HepG2 (cell line): ENCODE results near the gene GRK6. TPM values are rescaled to one million over a fixed set of nuclear protein-coding genes. Genes with fewer than 3 reads are reported as not detected.

Source experiments
- ATRX ChIP-seq: sonication (generic); formaldehyde crosslinking; IDR thresholded peaks from 2 replicates; pipeline ENCODE4 v1.4.0; 2020; ENCODE audit warnings: missing genetic modification reagents, borderline replicate concordance
- BHLHE40 ChIP-seq: IDR thresholded peaks from 2 replicates; pipeline ENCODE4 v1.6.1; 2011; ENCODE audit warnings: low read length, improper control_type of control experiment
- DMAP1 ChIP-seq: IDR thresholded peaks from 2 replicates; pipeline ENCODE4 v1.6.1; 2016
- EEA1 ChIP-seq: sonication (generic); formaldehyde crosslinking; IDR thresholded peaks from 2 replicates; pipeline ENCODE4 v1.5.1; 2020; ENCODE audit warnings: mild to moderate bottlenecking, missing genetic modification reagents, borderline replicate concordance
- GZF1 ChIP-seq: sonication (generic); formaldehyde crosslinking; IDR thresholded peaks from 2 replicates; pipeline ENCODE4 v1.5.1; 2020; ENCODE audit warnings: mild to moderate bottlenecking, missing genetic modification reagents
- KAT2B ChIP-seq: fragments of 150-350 bp; IDR thresholded peaks from 2 replicates; pipeline ENCODE4 v1.6.1; 2014; ENCODE audit warnings: low read depth, low read length, borderline replicate concordance
- MBD4 ChIP-seq: IDR thresholded peaks from 2 replicates; pipeline ENCODE4 v1.6.1; 2012; ENCODE audit warnings: low read length, inconsistent platforms, borderline replicate concordance
- MBNL3 ChIP-seq: fragments of 250-450 bp; sonication (Bioruptor Pico); conservative IDR thresholded peaks from 2 replicates; pipeline ENCODE4 v1.8.0; 2022; ENCODE audit warnings: mild to moderate bottlenecking, inconsistent platforms
- MIXL1 ChIP-seq: IDR thresholded peaks from 2 replicates; pipeline ENCODE4 v1.6.1; 2016
- NFKB2 ChIP-seq: sonication (generic); formaldehyde crosslinking; IDR thresholded peaks from 2 replicates; pipeline ENCODE4 v1.4.0; 2020; ENCODE audit warnings: missing genetic modification reagents, borderline replicate concordance
- RARA ChIP-seq: IDR thresholded peaks from 2 replicates; pipeline ENCODE4 v1.6.1; 2016; ENCODE audit warnings: missing genetic modification reagents, missing compliant biosample characterization
- SALL1 ChIP-seq: sonication (generic); formaldehyde crosslinking; IDR thresholded peaks from 2 replicates; pipeline ENCODE4 v1.8.0; 2022; ENCODE audit warnings: mild to moderate bottlenecking, missing genetic modification reagents
- SMAD9 ChIP-seq: sonication (generic); formaldehyde crosslinking; IDR thresholded peaks from 2 replicates; pipeline ENCODE4 v1.5.1; 2020; ENCODE audit warnings: mild to moderate bottlenecking, missing genetic modification reagents
- SMARCC2 ChIP-seq: fragments of 450-650 bp; IDR thresholded peaks from 2 replicates; pipeline ENCODE4 v1.6.1; 2017; ENCODE audit warnings: antibody characterized with exemption, mild to moderate bottlenecking
- SRSF9 ChIP-seq: fragments of 200-400 bp; formaldehyde crosslinking; IDR thresholded peaks from 2 replicates; pipeline ENCODE4 v1.6.1; 2018; ENCODE audit warnings: borderline replicate concordance, mild to moderate bottlenecking, low read depth, low read length; ENCODE audit not compliant: insufficient read depth, poor library complexity, severe bottlenecking
- ZFYVE20 ChIP-seq: sonication (generic); formaldehyde crosslinking; IDR thresholded peaks from 2 replicates; pipeline ENCODE4 v1.8.0; 2023; ENCODE audit warnings: low read depth, mild to moderate bottlenecking, moderate library complexity, missing genetic modification reagents, borderline replicate concordance
- ZNF44 ChIP-seq: sonication (generic); formaldehyde crosslinking; IDR thresholded peaks from 2 replicates; pipeline ENCODE4 v1.5.1; 2020; ENCODE audit warnings: mild to moderate bottlenecking, missing genetic modification reagents
- ZNF563 ChIP-seq: sonication (generic); formaldehyde crosslinking; IDR thresholded peaks from 2 replicates; pipeline ENCODE4 v1.8.0; 2022; ENCODE audit warnings: mild to moderate bottlenecking, moderate library complexity, missing genetic modification reagents
- ZNF781 ChIP-seq: sonication (generic); formaldehyde crosslinking; IDR thresholded peaks from 2 replicates; pipeline ENCODE4 v1.5.1; 2020; ENCODE audit warnings: borderline replicate concordance, mild to moderate bottlenecking, missing genetic modification reagents; ENCODE audit errors: not compliant biosample characterization
- polyA plus RNA-seq, 8 experiments: library from polyadenylated mRNA; depleted of rRNA in 3 of 8; stranded (reverse) in 7 of 8; unstranded in 1 of 8; fragments of >200 nt; fragmentation: Illumina TruSeq in 4 of 8; extraction: Trizol in 4 of 8; gene quantifications; 2 replicates each; pipeline versions ENCODE4 v1.2.1 to v1.2.3, GENCODE V29; 2011 to 2016; ENCODE audit warnings: low read depth in 4 of 8, missing spikeins in 1 of 8, mixed read lengths in 1 of 8; ENCODE audit not compliant: insufficient read depth in 1 of 8
- total RNA-seq, 5 experiments: library from RNA; depleted of rRNA; stranded (reverse); fragments of >200 nt; fragmentation: Illumina TruSeq; extraction: Trizol; gene quantifications; 2 replicates each; pipeline ENCODE4 v1.2.3, GENCODE V29; 2016; ENCODE audit warnings: low read depth in 1 of 5
- TF ChIP-seq, protein P1 (sequence below): sonication (generic); formaldehyde crosslinking; IDR thresholded peaks from 2 replicates; pipeline ENCODE4 v1.5.0; 2020; ENCODE audit warnings: mild to moderate bottlenecking, low read depth, missing genetic modification reagents, borderline replicate concordance
- TF ChIP-seq, protein P2 (sequence below): sonication (generic); formaldehyde crosslinking; IDR thresholded peaks from 2 replicates; pipeline ENCODE4 v1.4.0; 2020; ENCODE audit warnings: missing genetic modification reagents, mild to moderate bottlenecking, borderline replicate concordance
- TF ChIP-seq, protein P3 (sequence below): sonication (generic); formaldehyde crosslinking; IDR thresholded peaks from 2 replicates; pipeline ENCODE4 v1.4.0; 2020; ENCODE audit warnings: missing genetic modification reagents

GRK6 gene
- total and polyA plus RNA-seq, 2 of the 13 experiments (the other 11 are each of a cell fraction or from before 2014, with no cell fraction given): 13.2 to 19.9 TPM

DNA sequence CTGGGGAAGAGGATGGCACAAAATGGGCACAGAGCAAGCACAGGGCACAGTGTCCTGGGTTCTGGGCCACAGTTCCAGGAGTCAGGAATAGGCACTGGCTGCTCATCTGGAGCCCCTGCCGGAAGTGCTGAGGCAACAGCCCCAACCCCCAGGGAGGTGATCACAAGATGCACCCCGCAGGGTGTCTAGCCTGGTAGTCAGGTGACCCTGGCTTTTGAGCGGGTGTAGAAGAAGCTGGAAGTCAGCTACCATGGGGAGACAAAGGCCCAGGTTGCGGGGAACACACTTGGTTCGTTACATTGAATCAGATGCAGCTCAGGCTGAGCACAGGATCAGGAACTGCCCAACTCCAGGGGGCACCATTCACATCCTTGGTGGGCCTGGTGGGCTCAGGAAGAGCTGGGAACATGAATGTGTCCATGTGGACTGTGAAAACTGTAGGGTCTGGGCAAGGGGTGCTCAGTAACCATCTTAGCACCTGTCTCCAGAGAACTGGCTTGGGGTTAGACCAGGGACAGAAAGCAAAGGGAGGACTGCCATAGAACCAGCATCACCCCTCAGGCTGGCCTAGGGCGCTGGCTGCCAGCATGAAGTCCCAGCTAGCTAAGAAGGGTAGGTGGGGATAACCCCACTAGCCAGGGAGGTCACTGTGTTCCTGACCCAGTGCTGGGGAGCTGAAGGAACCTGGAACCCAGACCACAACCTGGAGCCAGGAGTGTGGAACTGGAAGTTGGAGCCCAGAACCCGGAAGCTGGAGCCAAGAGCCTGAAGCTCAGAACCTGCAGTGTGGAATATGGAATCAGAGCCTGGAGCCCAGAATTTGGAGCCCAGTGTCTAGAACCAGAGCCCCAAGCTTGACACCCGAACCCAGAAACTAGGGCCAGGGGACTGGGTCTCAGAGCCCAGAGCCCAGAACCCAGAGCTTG, 48.4 kb upstream of the GRK6 start (continued):
- no peak for TF ChIP-seq MBD4
- TF ChIP-seq ZNF781: no peak
- TF ChIP-seq ZFYVE20 (CRISPR knock-in tag): no peak
- TF ChIP-seq SMAD9 (CRISPR knock-in tag): no peak
- TF ChIP-seq SRSF9: no peak
- no peak for TF ChIP-seq ZNF563 (CRISPR knock-in tag)
- TF ChIP-seq BHLHE40: no peak
- TF ChIP-seq, protein P1, sequence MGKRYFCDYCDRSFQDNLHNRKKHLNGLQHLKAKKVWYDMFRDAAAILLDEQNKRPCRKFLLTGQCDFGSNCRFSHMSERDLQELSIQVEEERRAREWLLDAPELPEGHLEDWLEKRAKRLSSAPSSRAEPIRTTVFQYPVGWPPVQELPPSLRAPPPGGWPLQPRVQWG: no peak
- TF ChIP-seq NFKB2 (CRISPR knock-in tag): 0 out of 2 replicates have a peak, but pooled peaks have one; percentile 2
- TF ChIP-seq MBNL3: no peak
- no peak for TF ChIP-seq ZNF44 (CRISPR knock-in tag)
- no peak for TF ChIP-seq GZF1 (CRISPR knock-in tag)
- no peak for TF ChIP-seq EEA1 (CRISPR knock-in tag)
- TF ChIP-seq SMARCC2: no peak
- TF ChIP-seq ATRX (CRISPR knock-in tag): no peak
- no peak for TF ChIP-seq KAT2B
- TF ChIP-seq, protein P2, sequence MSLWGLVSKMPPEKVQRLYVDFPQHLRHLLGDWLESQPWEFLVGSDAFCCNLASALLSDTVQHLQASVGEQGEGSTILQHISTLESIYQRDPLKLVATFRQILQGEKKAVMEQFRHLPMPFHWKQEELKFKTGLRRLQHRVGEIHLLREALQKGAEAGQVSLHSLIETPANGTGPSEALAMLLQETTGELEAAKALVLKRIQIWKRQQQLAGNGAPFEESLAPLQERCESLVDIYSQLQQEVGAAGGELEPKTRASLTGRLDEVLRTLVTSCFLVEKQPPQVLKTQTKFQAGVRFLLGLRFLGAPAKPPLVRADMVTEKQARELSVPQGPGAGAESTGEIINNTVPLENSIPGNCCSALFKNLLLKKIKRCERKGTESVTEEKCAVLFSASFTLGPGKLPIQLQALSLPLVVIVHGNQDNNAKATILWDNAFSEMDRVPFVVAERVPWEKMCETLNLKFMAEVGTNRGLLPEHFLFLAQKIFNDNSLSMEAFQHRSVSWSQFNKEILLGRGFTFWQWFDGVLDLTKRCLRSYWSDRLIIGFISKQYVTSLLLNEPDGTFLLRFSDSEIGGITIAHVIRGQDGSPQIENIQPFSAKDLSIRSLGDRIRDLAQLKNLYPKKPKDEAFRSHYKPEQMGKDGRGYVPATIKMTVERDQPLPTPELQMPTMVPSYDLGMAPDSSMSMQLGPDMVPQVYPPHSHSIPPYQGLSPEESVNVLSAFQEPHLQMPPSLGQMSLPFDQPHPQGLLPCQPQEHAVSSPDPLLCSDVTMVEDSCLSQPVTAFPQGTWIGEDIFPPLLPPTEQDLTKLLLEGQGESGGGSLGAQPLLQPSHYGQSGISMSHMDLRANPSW (CRISPR knock-in tag): no peak
- TF ChIP-seq SALL1 (CRISPR knock-in tag): no peak
- no peak for TF ChIP-seq RARA (CRISPR knock-in tag)
- TF ChIP-seq, protein P3, sequence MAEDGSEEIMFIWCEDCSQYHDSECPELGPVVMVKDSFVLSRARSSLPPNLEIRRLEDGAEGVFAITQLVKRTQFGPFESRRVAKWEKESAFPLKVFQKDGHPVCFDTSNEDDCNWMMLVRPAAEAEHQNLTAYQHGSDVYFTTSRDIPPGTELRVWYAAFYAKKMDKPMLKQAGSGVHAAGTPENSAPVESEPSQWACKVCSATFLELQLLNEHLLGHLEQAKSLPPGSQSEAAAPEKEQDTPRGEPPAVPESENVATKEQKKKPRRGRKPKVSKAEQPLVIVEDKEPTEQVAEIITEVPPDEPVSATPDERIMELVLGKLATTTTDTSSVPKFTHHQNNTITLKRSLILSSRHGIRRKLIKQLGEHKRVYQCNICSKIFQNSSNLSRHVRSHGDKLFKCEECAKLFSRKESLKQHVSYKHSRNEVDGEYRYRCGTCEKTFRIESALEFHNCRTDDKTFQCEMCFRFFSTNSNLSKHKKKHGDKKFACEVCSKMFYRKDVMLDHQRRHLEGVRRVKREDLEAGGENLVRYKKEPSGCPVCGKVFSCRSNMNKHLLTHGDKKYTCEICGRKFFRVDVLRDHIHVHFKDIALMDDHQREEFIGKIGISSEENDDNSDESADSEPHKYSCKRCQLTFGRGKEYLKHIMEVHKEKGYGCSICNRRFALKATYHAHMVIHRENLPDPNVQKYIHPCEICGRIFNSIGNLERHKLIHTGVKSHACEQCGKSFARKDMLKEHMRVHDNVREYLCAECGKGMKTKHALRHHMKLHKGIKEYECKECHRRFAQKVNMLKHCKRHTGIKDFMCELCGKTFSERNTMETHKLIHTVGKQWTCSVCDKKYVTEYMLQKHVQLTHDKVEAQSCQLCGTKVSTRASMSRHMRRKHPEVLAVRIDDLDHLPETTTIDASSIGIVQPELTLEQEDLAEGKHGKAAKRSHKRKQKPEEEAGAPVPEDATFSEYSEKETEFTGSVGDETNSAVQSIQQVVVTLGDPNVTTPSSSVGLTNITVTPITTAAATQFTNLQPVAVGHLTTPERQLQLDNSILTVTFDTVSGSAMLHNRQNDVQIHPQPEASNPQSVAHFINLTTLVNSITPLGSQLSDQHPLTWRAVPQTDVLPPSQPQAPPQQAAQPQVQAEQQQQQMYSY: peak; percentile 94
- no peak for TF ChIP-seq DMAP1
- no peak for TF ChIP-seq MIXL1
